ENCODE results near the gene SNX20.
A peak's percentile ranks its signal among the peaks of the same experiment; 100 is the strongest.

Gene SNX20

DNA sequence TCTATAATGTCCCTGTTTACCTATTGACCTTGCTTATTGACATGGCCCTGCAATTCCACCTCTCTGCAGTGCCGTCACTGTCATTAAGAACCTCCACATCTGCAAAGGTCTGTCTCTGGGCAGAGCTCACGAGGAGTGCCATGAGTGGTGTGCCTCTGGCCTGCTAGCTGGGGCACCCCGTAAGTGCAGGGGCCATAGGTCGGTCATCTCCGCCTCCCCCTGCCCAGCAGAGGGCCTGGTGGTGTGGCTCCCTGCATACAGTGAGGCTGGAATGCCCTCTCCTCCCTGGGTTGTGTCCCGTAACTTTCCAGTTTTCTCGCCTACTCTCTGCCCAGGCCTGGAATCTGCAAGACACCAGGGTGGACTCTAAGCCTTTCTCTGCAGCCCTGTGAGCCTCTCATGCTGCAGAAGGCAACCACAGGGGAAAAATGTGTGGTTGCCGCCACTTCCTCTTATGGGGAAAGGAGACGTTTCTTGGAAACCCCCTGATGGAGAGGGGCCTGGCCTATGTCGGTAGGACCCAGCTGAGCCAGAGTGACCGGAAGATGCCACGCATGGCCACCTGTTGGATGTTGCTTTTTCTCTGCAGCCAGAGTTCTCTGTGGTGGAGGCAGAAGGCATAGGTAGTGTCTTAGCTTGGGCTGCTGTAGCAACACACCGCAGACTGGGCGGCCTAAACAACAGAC is 2.7 kb upstream of the SNX20 start:
- Histone ChIP-seq H3K27me3 (replicated peaks; ENCODE audit: control insufficient read depth, insufficient read depth, low read length) (no peaks in the 10 kb centered on the region), H3K36me3 (ENCODE audit: control insufficient read depth, insufficient read depth, low read length) (no peaks in the 10 kb centered on the region), H3K4me3 (replicated peaks; ENCODE audit: low read depth, low read length) (no peak overlapping the region)
- peak; percentile 77 for DNase-seq (ENCODE audit: extremely low read depth, insufficient read length)
- TF ChIP-seq, protein P1, sequence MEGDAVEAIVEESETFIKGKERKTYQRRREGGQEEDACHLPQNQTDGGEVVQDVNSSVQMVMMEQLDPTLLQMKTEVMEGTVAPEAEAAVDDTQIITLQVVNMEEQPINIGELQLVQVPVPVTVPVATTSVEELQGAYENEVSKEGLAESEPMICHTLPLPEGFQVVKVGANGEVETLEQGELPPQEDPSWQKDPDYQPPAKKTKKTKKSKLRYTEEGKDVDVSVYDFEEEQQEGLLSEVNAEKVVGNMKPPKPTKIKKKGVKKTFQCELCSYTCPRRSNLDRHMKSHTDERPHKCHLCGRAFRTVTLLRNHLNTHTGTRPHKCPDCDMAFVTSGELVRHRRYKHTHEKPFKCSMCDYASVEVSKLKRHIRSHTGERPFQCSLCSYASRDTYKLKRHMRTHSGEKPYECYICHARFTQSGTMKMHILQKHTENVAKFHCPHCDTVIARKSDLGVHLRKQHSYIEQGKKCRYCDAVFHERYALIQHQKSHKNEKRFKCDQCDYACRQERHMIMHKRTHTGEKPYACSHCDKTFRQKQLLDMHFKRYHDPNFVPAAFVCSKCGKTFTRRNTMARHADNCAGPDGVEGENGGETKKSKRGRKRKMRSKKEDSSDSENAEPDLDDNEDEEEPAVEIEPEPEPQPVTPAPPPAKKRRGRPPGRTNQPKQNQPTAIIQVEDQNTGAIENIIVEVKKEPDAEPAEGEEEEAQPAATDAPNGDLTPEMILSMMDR (IDR thresholded peaks at IDR 0.05; ENCODE audit: insufficient read depth, low read length, poor library complexity, severe bottlenecking), result no peak

DNA sequence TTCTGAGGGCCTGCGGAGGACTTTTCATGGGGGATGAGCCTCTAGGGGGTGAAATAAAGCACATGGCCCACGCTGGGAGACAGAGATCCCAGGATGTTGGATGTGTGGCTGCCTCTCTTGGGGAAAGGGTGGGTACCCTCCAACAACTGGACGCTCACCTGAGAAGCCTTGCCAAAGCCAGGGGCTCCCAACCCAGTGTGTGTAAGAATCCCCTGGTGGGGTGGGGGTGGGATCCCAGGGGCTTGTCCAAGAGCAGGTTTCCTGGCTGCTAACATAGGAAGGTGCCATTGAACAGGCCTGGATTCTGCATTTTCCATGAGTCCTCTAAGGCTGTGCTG is 587 bp downstream of the SNX20 start:
- TF ChIP-seq, protein P1 (IDR thresholded peaks at IDR 0.05; ENCODE audit: insufficient read depth, low read length, poor library complexity, severe bottlenecking), result no peak
- Histone ChIP-seq H3K27me3 (replicated peaks; ENCODE audit: control insufficient read depth, insufficient read depth, low read length) (no peaks in the 10 kb centered on the region), H3K4me3 (replicated peaks; ENCODE audit: low read depth, low read length) (peak overlapping the region; percentile 86), H3K36me3 (ENCODE audit: control insufficient read depth, insufficient read depth, low read length) (peaks cover 13% of the 10 kb centered on the region)
- no peak for DNase-seq (ENCODE audit: extremely low read depth, insufficient read length)

DNA sequence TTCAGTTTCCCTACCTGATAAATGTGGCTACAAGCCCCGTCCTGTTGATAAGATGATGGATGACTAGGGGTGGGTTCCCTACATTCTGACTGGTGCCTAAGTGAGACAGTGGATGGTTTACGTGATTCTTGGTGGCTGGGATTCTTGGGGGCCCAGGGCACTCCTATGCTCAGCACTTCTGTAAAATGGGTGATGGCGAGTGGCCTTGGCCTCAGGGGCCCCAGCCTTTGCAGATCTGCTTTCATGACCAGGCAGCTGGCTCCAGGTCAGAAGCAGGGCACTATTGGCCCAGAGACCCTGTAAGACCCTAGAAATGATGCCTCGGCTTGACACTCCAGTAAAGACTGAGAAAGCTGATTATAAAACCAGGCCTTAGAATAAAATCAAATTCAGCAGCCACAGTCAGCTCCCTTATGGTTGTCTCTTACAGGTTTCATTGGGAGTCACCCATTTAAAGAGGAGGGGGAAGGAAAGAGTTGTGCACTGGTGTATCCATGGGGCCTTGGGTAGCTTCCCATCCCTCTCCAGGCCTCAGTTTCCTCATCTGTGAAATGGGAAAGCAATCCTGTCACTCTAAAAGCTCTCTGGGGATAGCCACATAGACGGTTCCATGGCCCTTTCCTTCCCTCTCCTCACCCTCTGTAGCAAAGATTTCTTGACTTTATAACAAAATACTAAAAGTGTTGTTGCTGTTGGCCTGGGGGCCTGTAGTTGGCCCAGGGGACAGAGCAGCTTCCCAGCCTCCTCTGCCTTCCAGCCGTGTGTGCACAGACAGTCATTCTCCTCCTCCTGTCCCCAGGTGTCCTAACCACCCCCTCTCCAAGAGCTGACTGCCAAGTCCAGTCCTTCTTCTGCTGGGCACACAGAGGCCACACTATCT is 1.2 kb downstream of the SNX20 start:
- TF ChIP-seq, protein P1 (IDR thresholded peaks at IDR 0.05; ENCODE audit: insufficient read depth, low read length, poor library complexity, severe bottlenecking), result no peak
- DNase-seq (ENCODE audit: extremely low read depth, insufficient read length), result no peak
- H3K27me3 ChIP-seq (replicated peaks; ENCODE audit: control insufficient read depth, insufficient read depth, low read length), result no peaks in the 10 kb centered on the region
- H3K36me3 ChIP-seq (ENCODE audit: control insufficient read depth, insufficient read depth, low read length), result peaks cover 14% of the 10 kb centered on the region
- peak overlapping the region; percentile 86 for H3K4me3 ChIP-seq (replicated peaks; ENCODE audit: low read depth, low read length)

DNA sequence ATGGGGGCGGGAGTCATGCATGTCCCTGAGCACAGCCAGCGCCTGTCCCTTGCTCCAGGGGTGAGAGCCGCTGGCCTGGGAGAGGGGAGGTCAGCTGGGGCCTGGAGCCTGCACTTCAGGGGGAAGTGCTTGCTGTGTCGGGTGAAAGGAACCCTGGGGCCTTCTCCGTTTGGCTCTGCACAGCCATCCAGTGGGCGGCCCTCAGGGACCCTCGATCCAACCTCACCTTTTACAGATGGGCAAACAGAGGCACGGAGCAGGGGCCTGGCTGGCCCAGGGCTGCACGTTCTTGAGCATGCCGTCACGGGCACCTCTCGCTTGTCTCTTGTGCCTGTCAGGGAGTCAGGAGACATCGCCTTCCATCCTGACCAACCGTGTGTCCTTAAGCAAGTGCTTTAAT is 1.8 kb downstream of the SNX20 start:
- Histone ChIP-seq H3K27me3 (replicated peaks; ENCODE audit: control insufficient read depth, insufficient read depth, low read length) (no peaks in the 10 kb centered on the region), H3K4me3 (replicated peaks; ENCODE audit: low read depth, low read length) (no peak overlapping the region), H3K36me3 (ENCODE audit: control insufficient read depth, insufficient read depth, low read length) (peaks cover 18% of the 10 kb centered on the region)
- TF ChIP-seq, protein P1 (IDR thresholded peaks at IDR 0.05; ENCODE audit: insufficient read depth, low read length, poor library complexity, severe bottlenecking), result no peak
- no peak for DNase-seq (ENCODE audit: extremely low read depth, insufficient read length)

DNA sequence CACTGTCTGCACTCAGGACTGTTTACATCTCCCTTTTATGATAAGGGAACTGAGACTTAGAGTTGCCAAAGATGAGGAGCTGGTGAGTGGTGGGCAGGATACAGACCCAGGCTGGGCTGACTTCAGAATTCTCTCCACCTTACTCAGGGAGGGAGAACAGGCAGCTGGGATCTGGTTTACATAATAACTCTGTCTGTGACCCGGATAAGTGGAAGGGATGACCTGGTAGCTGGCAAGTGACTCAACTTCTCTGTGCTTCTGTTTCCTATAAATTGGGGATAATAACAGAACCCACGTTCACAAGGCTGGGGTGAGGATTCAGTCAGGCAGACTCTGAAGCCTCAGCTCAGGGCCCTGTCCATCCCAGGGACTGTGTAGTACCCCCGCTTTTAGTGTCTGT is 2.6 kb downstream of the SNX20 start:
- Histone ChIP-seq H3K27me3 (replicated peaks; ENCODE audit: control insufficient read depth, insufficient read depth, low read length) (no peaks in the 10 kb centered on the region), H3K36me3 (ENCODE audit: control insufficient read depth, insufficient read depth, low read length) (peaks cover 23% of the 10 kb centered on the region), H3K4me3 (replicated peaks; ENCODE audit: low read depth, low read length) (no peak overlapping the region)
- DNase-seq (ENCODE audit: extremely low read depth, insufficient read length), result no peak
- TF ChIP-seq, protein P1 (IDR thresholded peaks at IDR 0.05; ENCODE audit: insufficient read depth, low read length, poor library complexity, severe bottlenecking), result no peak

All from GM06990 (cell line).